HG03025 (cell line): ENCODE data around the gene GNA15.

Experiments used
- ATAC-seq: cut with Tn5 transposase; IDR thresholded peaks from one replicate; pipeline ENCODE4 v1.9.1; 2021; ENCODE audit warnings: mild to moderate bottlenecking, moderate library complexity; ENCODE audit not compliant: unreplicated experiment, low FRiP score

GNA15 gene

DNA sequence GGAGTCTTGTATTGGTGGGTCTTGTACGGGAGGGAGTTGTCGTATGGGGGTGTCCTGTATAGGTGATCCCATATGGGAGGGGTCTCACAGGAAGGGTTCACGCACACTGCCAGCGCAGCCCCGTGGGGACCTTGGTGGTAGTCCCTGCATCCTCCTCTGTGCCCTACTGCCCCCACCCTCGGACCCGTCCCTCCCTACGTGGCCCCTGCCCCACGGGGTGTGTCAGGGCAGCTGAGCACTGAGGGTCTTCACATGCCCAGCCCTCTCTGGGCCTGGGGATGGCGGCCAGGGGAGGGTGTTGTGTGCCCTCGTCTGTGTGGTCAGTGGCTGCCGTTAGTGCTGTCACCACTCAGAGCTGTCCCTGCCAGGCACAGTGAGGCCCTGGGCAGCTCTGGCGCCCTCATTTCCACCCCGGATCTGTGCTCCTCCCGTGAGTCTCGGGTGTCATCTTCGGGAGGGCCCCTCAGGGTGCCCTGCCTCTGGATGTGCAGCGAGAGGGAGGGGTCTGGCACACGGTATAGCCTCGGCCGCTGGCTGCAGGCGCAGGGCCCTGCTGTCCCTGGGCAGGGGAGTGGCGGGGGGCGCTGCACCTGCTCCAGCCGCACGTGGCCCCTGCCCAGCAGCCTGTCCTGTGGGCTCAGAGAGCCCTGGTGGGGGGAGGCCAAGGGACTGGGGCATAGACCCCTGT lies 16.0 kb upstream of the GNA15 start:
- ATAC-seq: no peak

DNA sequence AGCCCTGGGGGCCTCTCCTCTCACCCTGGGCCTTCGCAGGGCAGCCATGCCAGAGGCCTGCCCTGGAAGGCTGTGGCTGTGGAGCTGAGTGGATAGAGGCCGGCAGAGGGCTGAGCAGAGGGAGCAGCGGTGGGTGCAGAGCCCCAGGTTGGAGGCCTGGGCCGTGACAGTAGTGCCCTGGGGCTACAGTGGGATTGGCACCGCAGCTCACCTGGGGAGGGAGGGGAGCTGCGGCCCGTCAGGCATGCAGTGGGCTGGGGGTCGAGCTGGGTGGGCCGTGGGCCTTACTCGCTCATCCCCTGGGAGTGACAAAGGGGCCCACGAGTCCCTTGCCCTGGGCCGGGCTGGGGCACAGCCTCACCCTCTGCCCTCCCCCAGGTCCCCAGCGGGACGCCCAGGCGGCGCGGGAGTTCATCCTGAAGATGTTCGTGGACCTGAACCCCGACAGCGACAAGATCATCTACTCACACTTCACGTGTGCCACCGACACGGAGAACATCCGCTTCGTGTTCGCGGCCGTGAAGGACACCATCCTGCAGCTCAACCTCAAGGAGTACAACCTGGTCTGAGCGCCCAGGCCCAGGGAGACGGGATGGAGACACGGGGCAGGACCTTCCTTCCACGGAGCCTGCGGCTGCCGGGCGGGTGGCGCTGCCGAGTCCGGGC lies 15.1 kb upstream of the GNA15 start:
- ATAC-seq: no peak

DNA sequence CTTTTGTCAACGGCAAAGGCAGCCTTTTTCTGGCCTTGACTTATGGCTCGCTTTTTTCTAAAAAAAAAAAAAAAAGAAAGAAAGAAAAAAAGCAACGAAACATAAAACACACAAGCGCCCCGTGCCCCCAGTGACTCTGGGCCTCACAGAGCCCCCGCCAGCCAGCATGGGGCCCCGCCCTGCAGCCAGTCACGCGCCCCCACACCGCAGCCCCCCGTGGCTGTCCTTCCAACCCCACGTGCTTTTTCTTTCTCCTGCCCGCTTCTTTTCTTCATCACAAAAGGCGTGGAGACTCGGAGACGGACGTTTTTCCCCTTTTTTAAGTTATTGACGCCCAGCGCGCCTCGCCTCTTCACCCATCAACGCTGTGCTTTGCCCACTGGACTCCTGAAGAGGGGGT lies 14.4 kb upstream of the GNA15 start:
- ATAC-seq: no peak

DNA sequence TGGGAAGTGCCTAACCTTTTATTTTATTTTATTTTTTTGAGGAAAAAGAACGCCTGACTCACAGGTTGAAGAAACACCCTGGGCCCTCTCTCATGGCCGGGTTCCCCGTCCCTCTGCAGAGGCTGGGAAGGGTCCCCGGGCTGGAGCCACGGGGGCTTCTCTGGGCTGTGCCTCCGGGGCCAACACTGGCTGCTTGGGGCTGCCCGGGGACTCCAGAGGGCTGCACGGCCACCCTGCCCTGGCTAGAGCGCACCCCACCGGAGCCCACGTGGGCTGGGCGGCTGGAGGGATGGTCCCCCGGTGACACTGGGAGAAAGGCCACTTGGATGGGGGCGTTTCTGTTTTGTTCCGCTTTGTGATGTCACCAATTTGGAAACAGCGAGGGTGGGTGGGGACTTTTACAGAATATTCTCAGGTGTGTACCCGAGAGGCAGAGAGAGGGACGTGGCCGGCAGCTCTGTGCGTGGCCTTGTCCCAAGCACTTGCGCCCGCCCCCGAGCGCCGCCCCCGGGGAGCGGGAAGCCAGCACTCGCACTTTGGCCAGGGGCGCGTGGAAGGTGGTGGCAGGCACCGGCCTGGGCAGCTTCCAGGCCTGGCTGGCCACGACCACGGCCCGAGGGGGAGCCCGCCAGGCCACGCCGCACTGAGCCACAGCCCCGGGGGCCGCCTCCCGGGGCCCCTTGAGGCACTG lies 13.9 kb upstream of the GNA15 start:
- no peak for ATAC-seq

DNA sequence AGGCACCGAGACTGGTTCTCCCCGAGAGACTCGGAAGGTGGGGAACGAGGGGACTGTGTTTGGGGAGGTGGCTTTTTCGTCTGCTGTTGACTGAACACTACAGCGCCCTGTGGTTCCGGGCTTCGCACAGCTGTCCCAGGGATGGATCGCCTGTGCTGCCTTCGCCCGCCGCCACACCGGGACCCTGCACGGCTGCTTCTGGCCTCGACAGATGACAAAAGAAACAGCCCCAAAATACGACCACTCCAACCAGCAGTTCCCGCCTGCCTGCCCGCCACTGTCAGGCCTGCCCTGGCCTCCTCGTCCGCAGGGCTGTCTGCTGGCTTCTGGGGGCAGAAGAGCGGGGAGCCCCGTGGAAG lies 13.3 kb upstream of the GNA15 start:
- no peak for ATAC-seq

DNA sequence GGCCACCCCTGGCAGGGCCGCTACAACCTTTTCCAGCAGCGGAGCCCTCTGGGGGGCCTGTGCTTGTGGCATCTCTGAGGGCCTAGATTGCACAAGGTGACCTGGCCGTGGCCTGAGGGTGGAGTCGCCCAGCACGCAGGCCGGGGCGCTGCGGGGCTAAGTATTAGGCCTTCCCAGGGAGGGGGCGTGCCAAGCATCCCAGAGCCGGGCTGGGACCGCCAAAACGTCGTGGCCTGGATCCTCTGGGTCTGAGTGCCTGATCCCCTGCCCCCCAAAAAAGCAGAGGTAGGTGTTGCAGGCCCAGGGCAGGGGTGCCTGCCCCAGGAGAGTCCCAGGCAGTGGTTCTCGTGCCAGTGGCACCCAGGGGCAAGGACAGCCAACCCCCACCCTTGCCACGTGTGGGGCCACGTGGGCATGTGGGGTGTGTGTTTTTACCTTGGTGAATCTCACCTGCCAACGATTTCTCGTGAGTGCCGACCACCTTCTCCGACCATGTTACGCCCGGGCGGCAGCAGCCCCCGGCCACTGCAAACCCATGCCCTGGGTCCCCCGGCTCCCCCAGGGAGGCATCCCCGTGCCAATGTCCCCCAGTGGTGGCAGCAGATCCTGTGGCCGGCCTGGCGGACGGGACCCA lies 12.6 kb upstream of the GNA15 start:
- no peak for ATAC-seq

DNA sequence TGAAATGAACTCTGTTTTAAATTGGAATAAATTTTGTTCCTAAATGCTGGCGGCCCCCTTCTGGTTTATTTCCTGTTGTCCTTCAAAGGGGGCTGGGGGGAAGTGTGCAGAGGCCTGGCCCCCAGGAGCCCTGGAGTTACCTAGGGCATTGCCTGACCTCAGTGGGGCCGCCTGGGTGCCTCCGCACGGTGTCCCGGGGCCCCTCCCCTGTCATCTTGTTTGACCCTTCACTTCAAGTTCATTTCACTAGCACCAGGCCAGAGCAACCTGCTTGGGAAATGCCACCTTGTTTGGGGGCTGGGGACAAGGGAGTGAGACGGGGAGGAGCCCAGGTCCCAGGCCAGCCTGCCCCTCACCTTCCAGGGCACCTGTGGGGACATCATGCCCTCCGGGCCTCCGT lies 11.9 kb upstream of the GNA15 start:
- ATAC-seq: no peak

DNA sequence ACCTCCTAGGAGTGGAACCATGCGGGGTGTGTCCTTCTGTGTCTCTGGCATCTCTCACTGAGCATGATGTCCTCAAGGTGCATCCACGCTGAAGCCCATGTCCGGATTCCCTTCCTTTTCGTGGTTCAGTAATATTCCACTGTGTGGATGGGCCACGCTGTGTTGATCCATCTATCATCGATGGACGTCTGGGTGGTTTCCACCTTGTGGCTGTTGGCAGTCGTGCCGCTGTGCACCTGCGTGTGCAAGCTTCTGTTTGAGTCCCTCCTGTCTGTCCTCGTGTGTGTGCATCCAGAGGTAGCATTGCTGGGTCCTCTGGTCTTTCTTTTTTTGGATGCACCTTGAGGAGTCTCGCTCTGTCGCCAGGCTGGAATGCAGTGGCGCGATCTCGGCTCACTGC lies 11.2 kb upstream of the GNA15 start:
- ATAC-seq: no peak

DNA sequence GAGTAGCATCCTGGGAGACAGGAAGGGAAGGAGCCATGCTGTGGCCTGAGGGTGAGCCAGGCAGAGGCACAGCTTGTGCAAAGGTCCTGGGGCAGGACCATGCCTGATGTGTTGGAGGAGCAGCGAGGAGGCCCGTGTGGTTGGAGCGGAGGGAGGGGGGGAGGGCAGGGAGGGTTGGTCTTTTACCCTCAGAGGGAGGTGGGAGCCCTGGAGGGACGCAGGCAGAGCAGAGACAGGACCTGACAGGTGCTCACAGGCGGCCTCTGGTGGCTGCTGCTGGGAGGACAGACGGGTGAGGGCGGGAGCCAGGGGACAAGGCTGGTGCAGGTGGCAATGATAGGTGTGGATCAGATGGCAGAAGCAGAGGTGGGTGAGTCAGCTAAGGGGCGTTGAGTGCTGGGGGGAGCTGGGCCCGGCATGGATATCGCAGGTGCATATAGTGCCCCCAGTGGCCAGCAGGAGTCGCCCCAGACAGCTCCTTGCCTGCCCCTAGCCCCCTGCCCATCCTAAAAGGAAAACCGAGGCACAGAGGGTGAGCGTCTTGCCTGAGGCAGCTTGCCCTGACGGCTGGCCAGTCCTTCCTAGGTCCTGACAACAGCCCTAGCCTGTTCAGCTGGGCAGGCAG lies 9.8 kb upstream of the GNA15 start:
- ATAC-seq: no peak

DNA sequence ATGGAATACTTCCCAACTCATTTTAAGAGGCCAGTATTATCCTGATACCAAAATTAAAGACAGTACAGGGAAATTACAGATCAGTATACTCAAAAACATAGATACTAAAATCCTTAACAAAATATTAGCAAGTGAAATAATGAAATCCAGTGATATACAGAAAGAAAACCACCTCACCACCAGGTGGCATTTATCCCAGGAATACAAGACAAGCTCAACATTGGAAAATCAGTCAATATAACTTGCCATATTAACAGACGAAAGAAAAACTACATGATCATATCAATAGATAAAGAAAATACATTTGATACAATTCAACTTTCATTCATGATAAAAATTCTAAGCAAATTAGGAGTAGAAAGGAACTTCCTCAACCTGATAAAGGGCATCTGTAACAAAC lies 6.7 kb upstream of the GNA15 start:
- ATAC-seq: no peak

DNA sequence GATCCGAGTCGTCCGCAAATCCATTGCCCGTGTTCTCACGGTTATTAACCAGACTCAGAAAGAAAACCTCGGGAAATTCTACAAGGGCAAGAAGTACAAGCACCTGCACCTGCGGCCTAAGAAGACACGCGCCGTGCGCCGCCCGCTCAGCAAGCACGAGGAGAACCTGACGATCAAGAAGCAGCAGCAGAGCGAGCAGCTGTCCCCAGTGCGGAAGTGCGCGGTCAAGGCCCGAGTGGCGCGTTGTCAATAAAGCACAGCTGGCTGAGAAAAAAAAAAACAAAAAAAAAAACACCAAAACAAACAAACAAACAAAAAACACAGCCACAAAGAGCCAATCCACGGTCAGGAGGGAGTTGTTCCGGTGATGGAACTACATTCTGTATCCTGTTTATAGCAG lies 4.7 kb upstream of the GNA15 start:
- ATAC-seq: no peak

DNA sequence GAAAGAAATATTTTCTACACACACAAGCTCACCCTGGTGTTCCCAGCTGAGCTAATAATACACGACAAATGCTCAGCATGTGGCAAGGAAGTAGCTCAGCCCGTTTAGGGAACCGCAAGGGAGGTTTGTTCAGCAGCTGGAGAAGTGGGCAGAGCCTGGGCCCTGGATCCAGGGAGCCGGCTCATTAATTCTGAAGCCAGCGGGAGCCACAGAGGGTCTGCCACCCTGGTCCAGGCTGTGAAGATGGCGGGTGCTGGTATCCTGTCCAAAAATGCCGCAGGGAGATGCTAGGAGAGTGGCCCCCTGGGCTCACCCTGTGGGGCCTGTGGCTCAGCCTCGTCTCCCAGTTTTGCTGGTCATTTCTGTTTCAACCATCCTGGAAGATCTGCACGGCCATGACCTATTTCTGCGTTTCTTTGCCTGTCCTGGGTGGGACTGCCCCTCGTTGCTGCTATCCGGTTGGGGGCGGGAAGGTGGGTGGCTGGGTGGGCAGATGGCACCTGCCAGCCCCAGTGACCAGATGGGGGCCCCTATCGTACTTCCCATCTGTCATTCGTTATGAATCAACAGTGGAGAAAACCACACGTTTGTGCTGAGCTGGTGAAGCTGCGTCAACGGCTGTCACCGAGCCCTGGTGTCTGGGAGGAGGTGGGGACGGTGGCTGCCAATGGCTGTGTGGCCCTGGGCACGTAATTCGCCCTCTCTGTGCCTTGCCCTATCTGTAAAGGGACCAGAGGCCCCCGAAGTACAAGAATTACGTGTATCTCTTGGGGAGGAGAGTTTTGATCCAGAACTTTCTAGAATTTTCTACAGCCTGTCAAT lies 2.7 kb upstream of the GNA15 start:
- no peak for ATAC-seq

DNA sequence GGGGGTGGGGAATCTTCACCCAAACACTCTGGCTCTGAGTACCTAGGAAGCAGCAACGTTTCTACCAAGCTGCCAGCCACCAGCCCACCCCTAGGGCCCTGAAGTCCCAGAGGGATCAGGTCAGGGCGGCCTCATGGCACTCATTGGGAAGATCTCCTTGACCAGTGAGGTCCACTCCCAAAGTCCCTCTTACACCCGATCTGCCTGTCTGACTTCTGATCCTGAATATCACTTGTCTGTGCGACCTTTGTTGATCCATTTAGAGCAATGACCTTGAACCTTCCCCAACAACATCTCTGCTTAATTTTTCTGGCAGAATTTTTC lies 2.1 kb upstream of the GNA15 start:
- ATAC-seq: no peak

DNA sequence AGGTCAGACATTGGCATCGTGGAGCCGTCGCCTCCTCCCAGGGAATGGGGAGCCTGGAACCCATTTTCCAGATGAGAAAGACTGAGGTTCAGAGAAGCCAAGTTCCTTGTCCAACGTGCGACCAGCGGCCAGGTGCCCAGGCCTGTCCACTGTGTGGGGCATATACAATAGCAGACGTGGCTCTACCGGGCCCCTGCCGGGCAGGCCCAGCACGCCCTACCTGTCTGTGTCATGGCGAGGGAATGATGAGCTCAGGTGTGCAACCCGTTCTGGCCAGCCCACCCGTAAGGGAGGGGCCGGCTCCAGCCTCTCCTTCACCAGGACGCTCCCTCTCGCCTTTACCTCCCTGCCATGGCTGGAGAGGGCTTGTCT lies 837 bp downstream of the GNA15 start:
- no peak for ATAC-seq

DNA sequence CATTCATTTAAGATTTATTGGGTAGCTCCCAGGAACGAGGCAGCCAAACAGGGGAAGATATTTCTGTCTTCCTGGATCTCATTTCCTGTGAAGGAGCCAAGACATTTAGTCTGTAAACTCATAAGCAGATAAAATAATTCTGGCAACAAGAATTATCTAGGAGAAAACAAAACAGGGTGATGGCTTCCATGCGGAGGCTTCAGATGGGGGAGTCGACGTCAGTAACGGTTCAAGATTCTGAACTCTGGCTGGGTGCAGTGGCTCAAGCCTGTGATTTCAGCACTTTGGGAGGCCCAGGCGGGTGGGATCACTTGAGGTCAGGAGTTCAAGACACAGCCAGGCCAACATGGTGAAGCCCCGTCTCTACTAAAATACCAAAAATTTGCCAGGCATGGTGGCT lies 1.3 kb downstream of the GNA15 start:
- no peak for ATAC-seq

DNA sequence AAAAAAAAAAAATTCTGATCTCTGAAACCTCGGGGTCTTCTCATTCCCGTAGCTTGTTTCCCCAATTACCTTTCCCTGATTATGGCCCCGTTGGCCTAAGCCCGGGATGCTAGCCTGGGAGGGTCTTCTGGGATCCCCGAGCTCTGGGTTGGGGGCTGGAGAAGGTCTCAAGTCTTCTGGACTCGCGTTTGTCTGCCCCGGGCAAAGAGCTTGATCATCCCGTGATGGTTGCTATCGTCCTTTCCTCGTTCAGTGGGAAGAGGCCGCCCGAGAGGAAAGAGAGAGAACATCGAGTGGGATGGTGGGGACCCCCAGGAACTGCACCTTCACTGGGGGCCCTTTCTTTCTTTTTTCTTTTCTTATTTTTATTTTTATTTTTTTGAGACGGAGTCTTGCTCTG lies 2.4 kb downstream of the GNA15 start:
- no peak for ATAC-seq

DNA sequence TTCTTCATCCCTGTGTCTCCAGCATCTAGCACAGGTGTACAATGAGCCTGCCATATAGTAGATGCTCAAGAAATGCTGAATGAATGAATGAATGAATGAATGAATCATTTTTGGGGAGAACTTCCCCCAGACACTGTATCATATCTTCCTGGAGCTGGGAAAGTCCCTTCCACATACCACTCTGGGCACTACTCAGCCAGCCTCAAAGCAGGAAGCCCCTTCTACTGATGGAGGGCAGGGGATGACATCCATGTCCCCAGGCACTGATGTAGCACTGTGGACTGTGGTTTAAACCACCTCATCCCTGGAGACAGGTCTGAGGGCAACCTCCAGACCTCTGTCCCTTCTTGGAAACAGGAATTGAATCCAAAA lies 4.8 kb downstream of the GNA15 start:
- ATAC-seq: no peak

DNA sequence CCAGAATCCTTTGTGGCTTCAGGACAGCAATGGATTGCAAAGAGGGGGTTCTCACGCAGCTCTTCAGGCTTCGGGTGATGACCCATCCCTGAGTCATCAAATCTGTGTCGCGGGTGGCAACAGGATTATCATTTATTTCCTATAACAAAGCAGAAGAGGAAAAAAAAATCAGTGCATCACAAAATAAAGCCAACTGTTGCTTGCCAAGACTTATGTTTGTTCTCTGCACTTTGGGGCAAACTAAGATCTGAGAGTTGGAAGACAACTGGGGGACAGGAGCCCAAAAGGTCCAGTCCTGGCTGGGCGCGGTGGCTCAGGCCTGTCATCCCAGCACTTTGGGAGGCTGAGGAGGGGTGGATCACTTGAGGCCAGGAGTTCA lies 6.4 kb downstream of the GNA15 start:
- ATAC-seq: no peak

DNA sequence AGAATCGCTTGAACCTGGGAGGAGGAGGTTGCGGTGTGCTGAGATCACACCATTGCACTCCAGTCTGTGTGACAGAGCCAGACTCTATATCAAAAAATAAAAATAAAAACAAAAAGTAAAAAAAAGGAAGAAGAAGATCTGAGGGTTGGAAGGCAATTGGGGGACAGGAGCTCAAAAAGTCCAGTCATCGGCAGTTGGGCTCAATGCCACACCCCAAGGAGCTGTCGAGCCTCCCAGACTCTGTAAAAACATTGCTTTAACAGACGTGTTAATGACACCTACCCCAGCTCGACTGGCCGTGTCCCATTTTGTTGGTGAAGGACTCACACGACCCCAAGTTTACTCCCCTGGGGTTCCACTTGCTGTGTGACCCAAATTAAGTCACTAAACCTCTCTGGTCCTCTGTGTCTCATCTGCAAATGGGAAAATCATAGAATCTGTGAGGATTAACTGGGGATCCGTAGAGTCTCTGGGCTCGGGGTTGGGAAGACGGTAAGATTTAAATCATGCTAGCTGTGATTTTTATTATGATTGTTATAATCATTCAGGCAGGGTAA lies 7.0 kb downstream of the GNA15 start:
- no peak for ATAC-seq

DNA sequence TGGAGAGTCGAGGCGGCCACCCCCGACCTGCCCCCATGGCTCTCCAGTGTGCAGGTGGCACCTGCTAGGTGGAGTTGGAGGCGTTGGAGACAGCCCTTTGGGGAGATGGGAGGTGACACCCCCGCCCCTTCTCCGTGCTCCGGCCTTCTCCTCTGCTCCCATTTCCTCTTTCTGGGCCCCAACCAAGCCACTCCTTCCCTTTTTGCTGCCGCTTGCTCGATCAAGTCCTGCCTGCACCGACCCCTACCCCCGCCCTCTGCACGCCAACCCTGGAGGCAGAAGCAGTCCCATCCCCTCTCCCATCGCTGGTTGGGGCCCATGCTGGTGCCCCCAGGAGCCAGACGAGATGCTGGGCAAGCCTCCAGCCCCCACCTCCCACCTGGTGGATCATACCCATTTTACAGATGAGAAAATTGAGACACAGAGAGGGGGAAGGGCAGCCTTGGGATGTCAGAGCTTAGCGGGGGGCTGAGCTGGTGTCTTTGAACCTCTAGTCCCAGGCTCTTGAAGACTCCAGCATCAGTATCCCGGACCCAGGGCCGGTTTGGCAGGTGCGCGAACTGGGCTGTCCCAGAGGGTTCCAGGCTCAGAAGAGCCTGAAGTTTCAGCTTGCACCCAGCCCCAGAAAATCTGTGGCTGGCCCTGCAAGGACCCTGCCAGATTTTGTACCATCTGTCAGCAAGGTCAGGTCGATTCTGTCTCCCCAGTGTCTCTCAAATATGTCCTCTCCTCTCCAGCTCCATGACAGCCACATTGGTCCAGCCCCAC lies 10.3 kb downstream of the GNA15 start:
- ATAC-seq: no peak
